ENCODE results near the gene SLC30A1. TPM values are rescaled to one million over a fixed set of nuclear protein-coding genes. Genes with fewer than 3 reads are reported as not detected.

Gene SLC30A1
- total and polyA plus RNA-seq, 4 donors, result 3.1 to 26.3 (median 14.4) TPM

GRCh38 chr1:211557894-211558625 lies 20.9 kb downstream of the SLC30A1 start:
- no peak overlapping the region for H3K4me3 ChIP-seq
- ATAC-seq (ENCODE audit: insufficient read depth, low FRiP score), result no peak

DNA sequence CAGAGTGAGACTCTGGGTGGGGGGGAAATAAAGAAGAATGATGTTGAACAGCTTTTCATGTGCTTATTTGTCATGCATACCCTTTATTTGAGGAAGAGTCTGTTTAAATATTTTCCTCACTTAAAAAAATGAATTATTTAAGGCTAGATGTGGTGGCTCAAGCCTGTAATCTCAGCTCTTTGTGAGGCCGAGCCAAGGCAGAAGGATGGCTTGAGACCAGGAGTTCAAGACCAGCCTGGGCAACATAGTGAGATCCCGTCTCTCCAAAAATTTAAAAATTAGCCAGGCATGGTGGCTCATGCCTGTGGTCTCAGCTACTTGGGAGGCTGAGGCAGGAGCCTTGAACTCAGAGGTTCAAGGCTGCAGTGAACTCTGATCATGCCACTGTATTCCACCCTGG lies 25.4 kb downstream of the SLC30A1 start:
- no peak overlapping the region for H3K9ac ChIP-seq (ENCODE audit: insufficient read depth in 1 of 2, low read length in 2 of 2)
- no peak for ATAC-seq (ENCODE audit: insufficient read depth, low FRiP score)
- no peaks in the 10 kb centered on the region for H3K9me3 ChIP-seq (ENCODE audit: control insufficient read depth in 4 of 4, insufficient read depth in 3 of 4, low read length in 3 of 4)
- no peaks in the 10 kb centered on the region for H3K36me3 ChIP-seq (ENCODE audit: control insufficient read depth in 4 of 4, insufficient read depth in 4 of 4, low read length in 4 of 4)
- DNase-seq, result no peak
- WGBS, 2 donors, result 47 to 48% methylated on average over 2 of the region's 2 CpGs
- H3K4me1 ChIP-seq (ENCODE audit: control insufficient read depth in 5 of 5, insufficient read depth in 5 of 5, low read length in 5 of 5), result peaks cover 0 to 18% (median 6%) of the 10 kb centered on the region in 5 donors
- no peak overlapping the region for H3K4me3 ChIP-seq
- TF ChIP-seq CTCF (IDR thresholded peaks at IDR 0.05; ENCODE audit: control extremely low read depth, extremely low read depth), result no peak
- no peak overlapping the region for H3K27ac ChIP-seq (ENCODE audit: low read depth in 1 of 2, low read length in 1 of 2)
- H3K27me3 ChIP-seq (ENCODE audit: control insufficient read depth in 3 of 3, insufficient read depth in 3 of 3, low read length in 2 of 3), result no peaks in the 10 kb centered on the region

More at GRCh38 chr1:211557894-211558625, 20.9 kb downstream of the SLC30A1 start:
- no peak for DNase-seq
- no peak for TF ChIP-seq CTCF (IDR thresholded peaks at IDR 0.05; ENCODE audit: control extremely low read depth, extremely low read depth)
- H3K9me3 ChIP-seq (ENCODE audit: control insufficient read depth in 4 of 4, insufficient read depth in 3 of 4, low read length in 3 of 4), result no peaks in the 10 kb centered on the region
- no peaks in the 10 kb centered on the region for H3K4me1 ChIP-seq (ENCODE audit: control insufficient read depth in 5 of 5, insufficient read depth in 5 of 5, low read length in 5 of 5)
- no peaks in the 10 kb centered on the region for H3K27me3 ChIP-seq (ENCODE audit: control insufficient read depth in 3 of 3, insufficient read depth in 3 of 3, low read length in 2 of 3)
- no peak overlapping the region for H3K9ac ChIP-seq (ENCODE audit: insufficient read depth in 1 of 2, low read length in 2 of 2)
- no peak overlapping the region for H3K27ac ChIP-seq (ENCODE audit: low read depth in 1 of 2, low read length in 1 of 2)
- H3K36me3 ChIP-seq (ENCODE audit: control insufficient read depth in 4 of 4, insufficient read depth in 4 of 4, low read length in 4 of 4), result no peaks in the 10 kb centered on the region
- 93 to 94% methylated on average over 8 of the region's 8 CpGs for WGBS, 2 donors

GRCh38 chr1:211551638-211552460 lies 27.1 kb downstream of the SLC30A1 start:
- ATAC-seq (ENCODE audit: insufficient read depth, low FRiP score), result no peak
- 31% methylated on average over 12 of the region's 12 CpGs for WGBS, 2 donors
- TF ChIP-seq CTCF (IDR thresholded peaks at IDR 0.05; ENCODE audit: control extremely low read depth, extremely low read depth), result no peak
- peak overlapping the region in 1 of 2 donors; percentile 50 for H3K9ac ChIP-seq (ENCODE audit: insufficient read depth in 1 of 2, low read length in 2 of 2)
- no peaks in the 10 kb centered on the region for H3K36me3 ChIP-seq (ENCODE audit: control insufficient read depth in 4 of 4, insufficient read depth in 4 of 4, low read length in 4 of 4)
- no peak overlapping the region for H3K4me3 ChIP-seq
- H3K4me1 ChIP-seq (ENCODE audit: control insufficient read depth in 5 of 5, insufficient read depth in 5 of 5, low read length in 5 of 5), result peaks cover 0 to 18% (median 6%) of the 10 kb centered on the region in 5 donors
- no peaks in the 10 kb centered on the region for H3K27me3 ChIP-seq (ENCODE audit: control insufficient read depth in 3 of 3, insufficient read depth in 3 of 3, low read length in 2 of 3)
- peak; percentile 68 to 92 (median 88) for DNase-seq
- no peaks in the 10 kb centered on the region for H3K9me3 ChIP-seq (ENCODE audit: control insufficient read depth in 4 of 4, insufficient read depth in 3 of 4, low read length in 3 of 4)
- no peak overlapping the region for H3K27ac ChIP-seq (ENCODE audit: low read depth in 1 of 2, low read length in 1 of 2)

All from lung (tissue), 12 donors.